ENCODE results near the gene MYH15. TPM values are rescaled to one million over a fixed set of nuclear protein-coding genes. Genes with fewer than 3 reads are reported as not detected.

Gene MYH15
- total RNA-seq, 4 donors from 2014 or later, result 0.18 to 0.38 TPM; not detected in 2

- DNase-seq, result no peak
- Histone ChIP-seq H3K36me3 (no peaks in the 10 kb centered on the region), H3K27ac (no peak overlapping the region), H3K4me1 (no peaks in the 10 kb centered on the region), H3K9me3 (no peaks in the 10 kb centered on the region), H3K27me3 (no peaks in the 10 kb centered on the region), H3K4me3 (no peak overlapping the region)
- no peak for TF ChIP-seq POLR2A (IDR thresholded peaks at IDR 0.05)
- TF ChIP-seq CTCF (IDR thresholded peaks at IDR 0.05), result no peak
Measured at GRCh38 chr3:108548886-108549285, 38.5 kb upstream of the MYH15 start.

- H3K4me3 ChIP-seq, result no peak overlapping the region
- no peaks in the 10 kb centered on the region for H3K9me3 ChIP-seq
- TF ChIP-seq CTCF (IDR thresholded peaks at IDR 0.05) (no peak), POLR2A (IDR thresholded peaks at IDR 0.05) (no peak)
- no peaks in the 10 kb centered on the region for H3K27me3 ChIP-seq
- no peaks in the 10 kb centered on the region for H3K4me1 ChIP-seq
- H3K27ac ChIP-seq, result no peak overlapping the region
- no peak for DNase-seq
- H3K36me3 ChIP-seq, result no peaks in the 10 kb centered on the region
Measured at GRCh38 chr3:108548304-108548703, 37.9 kb upstream of the MYH15 start.

GRCh38 chr3:108546692-108547091, 36.3 kb upstream of the MYH15 start:
- H3K27me3 ChIP-seq, result no peaks in the 10 kb centered on the region
- H3K36me3 ChIP-seq, result no peaks in the 10 kb centered on the region
- no peaks in the 10 kb centered on the region for H3K9me3 ChIP-seq
- no peak overlapping the region for H3K27ac ChIP-seq
- no peaks in the 10 kb centered on the region for H3K4me1 ChIP-seq
- peak overlapping the region in 1 of 4 donors; percentile 1 for H3K4me3 ChIP-seq
- DNase-seq, result no peak
- no peak for TF ChIP-seq POLR2A (IDR thresholded peaks at IDR 0.05)
- no peak for TF ChIP-seq CTCF (IDR thresholded peaks at IDR 0.05)

GRCh38 chr3:108546247-108546646, 35.9 kb upstream of the MYH15 start:
- H3K27me3 ChIP-seq, result no peaks in the 10 kb centered on the region
- no peaks in the 10 kb centered on the region for H3K4me1 ChIP-seq
- DNase-seq, result no peak
- TF ChIP-seq POLR2A (IDR thresholded peaks at IDR 0.05), result no peak
- H3K4me3 ChIP-seq, result peak overlapping the region in 1 of 4 donors; percentile 1
- H3K9me3 ChIP-seq, result no peaks in the 10 kb centered on the region
- H3K36me3 ChIP-seq, result no peaks in the 10 kb centered on the region
- H3K27ac ChIP-seq, result no peak overlapping the region

GRCh38 chr3:108538083-108538482, 27.7 kb upstream of the MYH15 start:
- Histone ChIP-seq H3K27me3 (no peaks in the 10 kb centered on the region), H3K9me3 (no peaks in the 10 kb centered on the region), H3K4me3 (no peak overlapping the region), H3K4me1 (no peaks in the 10 kb centered on the region), H3K36me3 (no peaks in the 10 kb centered on the region), H3K27ac (no peak overlapping the region)
- DNase-seq, result no peak
- TF ChIP-seq CTCF (IDR thresholded peaks at IDR 0.05) (no peak), POLR2A (IDR thresholded peaks at IDR 0.05) (no peak)

GRCh38 chr3:108528459-108529252, 18.3 kb upstream of the MYH15 start:
- no peak for DNase-seq
- Histone ChIP-seq H3K4me1 (no peaks in the 10 kb centered on the region), H3K27ac (no peak overlapping the region), H3K9me3 (no peaks in the 10 kb centered on the region), H3K4me3 (no peak overlapping the region), H3K27me3 (no peaks in the 10 kb centered on the region), H3K36me3 (no peaks in the 10 kb centered on the region)
- no peak for TF ChIP-seq CTCF (IDR thresholded peaks at IDR 0.05)
- TF ChIP-seq POLR2A (IDR thresholded peaks at IDR 0.05), result no peak

Measured in Peyer's patch (tissue), 4 donors.